NCI-H446 treated with DMSO at 0.1 percent for 48 hours (cell line): ENCODE results near the gene CALML4.
"Not testable (repeated sequence)": the region's sequence is repeated elsewhere in the genome, so short reads cannot be mapped to it uniquely, and the experiment has no call there.

Experiments used
- DNase-seq: peaks from one replicate; lab custom pipeline; 2025; lab: John Stamatoyannopoulos, UW

The CALML4 gene

GRCh38 chr15:68190048-68190447, 15.1 kb downstream of the CALML4 start:
- no peak for DNase-seq

DNA sequence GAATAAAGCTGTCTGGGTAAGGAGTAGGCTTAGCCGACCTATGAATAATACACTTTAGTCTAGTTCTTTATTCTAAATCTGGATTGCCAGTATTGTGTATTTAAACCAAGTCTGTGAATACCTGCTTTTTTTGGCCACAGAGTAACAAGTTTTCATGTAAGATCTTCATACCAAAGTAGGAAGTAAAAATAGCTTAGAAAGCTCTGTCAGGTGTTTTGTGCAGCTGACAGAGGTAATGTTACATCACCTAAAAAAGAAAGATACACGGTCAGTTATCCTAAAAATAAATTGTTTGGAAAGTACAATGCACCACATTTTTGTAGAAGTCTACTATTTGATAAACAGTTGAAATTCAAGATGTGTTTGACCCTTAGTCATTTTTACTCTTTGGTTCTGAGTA, 16.5 kb downstream of the CALML4 start:
- no peak for DNase-seq

- DNase-seq, result peak; percentile 88
Measured at GRCh38 chr15:68187559-68187958, 17.6 kb downstream of the CALML4 start.

GRCh38 chr15:68186671-68187397, 18.3 kb downstream of the CALML4 start:
- DNase-seq, result peak; percentile 56

DNA sequence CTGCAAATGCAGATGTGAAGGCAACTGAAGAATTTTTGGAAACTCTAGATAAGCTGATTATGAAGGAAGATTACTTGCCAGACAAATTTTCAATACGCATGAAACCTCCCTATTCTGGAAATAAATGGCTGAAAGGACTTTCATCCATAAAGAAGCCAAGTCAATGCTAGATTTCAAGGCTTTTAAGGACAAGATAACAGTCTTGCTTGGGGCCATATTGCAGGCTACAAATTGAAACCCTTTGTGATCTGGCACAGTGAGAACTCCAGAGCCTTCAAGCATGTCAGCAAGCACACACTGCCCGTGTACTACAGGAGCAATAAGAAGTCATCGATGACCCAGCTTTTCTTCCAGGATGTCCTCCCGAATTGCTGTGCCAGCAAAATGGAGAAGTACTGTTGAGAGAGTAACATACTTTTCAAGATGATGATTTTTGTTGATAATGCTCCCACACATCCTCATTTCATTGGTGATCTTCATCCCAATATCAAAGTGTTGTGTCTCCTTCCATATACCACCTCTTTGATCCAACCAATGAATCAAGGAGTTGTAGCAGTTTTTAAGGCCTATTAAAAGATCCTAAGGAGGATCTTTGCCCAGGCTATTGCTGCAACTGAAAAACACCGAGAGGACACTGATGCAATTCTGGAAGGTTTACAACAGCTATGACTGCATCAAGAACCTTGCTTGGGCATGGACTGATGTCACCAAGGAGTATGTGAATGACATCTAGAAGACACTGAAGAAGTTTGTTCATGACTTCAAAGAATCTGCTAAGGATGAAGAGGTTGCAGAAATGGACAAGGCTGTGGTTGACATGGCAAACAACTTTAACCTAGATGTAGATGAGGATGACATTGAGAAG, 20.3 kb downstream of the CALML4 start:
- DNase-seq, result no peak

GRCh38 chr15:68183616-68184315, 21.4 kb downstream of the CALML4 start:
- no peak for DNase-seq

DNA sequence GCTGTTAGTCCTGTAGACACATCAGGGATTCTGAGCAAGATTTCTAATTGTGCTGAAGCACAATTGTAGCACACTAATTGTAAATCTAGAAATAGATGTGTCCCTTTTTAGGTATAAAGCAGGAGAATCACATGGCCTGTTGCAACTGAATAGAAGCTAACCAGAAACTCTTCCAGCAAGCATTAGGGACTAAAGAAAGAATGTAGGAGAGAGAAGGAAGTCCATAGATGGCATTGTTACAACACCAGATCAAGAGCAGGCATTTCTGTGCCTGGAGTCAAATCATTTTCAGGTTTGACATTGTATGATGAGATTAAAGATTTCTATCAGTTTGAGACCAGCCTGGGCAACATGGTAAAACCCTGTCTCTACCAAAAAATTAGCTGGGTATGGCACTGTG, 27.4 kb downstream of the CALML4 start:
- DNase-seq, result no peak

DNA sequence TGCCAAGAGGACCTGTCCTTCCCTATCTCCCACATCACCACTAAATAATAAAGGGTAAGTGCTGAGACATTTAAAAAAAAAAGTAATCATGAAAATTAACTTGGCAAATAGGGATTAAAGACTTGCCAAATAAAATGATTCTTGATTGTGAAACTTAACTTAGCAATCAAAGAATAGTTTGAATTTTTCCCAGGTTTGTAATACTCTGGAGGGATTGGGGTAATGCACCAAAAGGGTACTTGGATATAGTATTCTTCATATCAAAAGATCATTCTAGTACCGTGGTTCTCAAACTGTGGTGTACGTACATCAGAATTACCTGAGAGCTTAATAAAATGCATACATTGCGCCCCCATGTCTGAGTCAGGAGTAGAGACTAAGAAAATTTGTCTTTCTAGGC, 28.5 kb downstream of the CALML4 start:
- no peak for DNase-seq

GRCh38 chr15:68175526-68175925, 29.6 kb downstream of the CALML4 start:
- DNase-seq, result no peak

DNA sequence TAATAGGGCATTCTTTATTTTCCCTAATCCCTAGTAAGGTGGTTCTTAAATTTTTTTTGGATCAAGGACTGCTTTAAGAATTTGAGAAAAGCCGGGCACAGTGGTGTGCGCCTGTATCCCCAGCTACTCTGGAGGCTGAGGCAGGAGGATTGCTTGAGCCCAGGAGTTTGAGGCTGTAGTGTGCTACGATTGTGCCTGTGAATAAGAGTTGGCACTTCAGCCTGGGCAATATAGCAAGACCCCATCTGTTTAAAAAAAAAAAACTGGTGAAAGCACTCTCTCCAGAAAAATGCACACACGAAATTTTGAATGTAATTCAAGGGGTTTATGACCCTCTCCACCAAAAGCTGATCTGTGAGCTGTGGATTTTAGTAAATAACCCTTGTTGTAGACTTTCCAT, 32.0 kb downstream of the CALML4 start:
- no peak for DNase-seq

DNA sequence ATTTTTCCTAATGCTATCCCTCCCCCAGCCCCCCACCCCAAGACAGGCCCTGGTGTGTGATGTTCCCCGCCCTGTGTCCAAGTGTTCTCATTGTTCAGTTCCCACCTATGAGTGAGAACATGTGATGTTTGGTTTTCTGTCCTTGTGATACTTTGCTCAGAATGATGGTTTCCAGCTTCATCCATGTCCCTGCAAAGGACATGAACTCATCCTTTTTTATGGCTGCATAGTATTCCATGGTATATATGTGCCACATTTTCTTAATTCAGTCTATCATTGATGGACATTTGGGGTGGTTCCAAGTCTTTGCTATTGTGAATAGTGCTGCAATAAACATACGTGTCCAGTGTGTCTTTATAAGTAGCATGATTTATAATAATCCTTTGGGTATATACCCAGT, 33.1 kb downstream of the CALML4 start:
- DNase-seq, result not testable (repeated sequence)

DNA sequence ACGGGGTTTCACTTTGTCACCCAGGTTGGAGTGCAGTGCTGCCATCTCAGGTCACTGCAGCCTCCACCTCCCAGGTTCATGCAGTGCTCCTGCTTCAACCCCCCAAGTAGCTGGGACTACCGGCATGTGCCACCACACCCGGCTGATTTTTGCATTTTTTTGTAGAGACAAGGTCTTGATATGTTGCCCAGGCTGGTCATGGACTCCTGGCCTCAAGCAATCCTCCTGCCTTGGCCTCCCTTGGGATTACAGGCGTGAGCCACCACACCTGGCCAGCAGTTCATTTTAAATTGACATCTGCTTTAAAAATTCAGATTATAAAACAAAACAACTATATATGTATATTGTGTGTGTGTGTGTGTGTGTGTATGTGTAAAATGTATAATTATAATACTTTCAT, 38.3 kb downstream of the CALML4 start:
- DNase-seq, result no peak

- no peak for DNase-seq
Measured at GRCh38 chr15:68163191-68163590, 41.9 kb downstream of the CALML4 start.

- DNase-seq, result no peak
Measured at GRCh38 chr15:68158046-68158628, 47.0 kb downstream of the CALML4 start.

DNA sequence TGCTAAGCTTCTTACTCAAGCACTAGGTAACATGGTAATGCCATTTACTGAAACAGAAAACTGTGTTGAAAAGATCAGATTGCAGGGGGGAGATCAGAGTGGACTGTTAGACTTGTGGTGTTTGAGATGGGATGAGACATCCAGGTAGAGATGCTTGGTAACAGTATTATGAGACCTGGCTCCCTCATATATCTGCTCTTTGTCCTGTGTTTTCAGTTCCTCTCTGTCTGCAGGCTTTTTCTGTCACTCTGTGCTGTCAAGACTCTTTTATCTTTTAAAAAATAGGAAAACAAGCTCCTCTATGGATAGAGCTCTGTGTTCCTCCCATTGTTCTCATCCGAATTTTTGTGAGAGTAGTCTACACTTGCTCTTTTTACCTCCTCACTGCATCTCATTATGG, 48.1 kb downstream of the CALML4 start:
- DNase-seq, result no peak

GRCh38 chr15:68154923-68155559, 50.1 kb downstream of the CALML4 start:
- peak; percentile 44 for DNase-seq

DNA sequence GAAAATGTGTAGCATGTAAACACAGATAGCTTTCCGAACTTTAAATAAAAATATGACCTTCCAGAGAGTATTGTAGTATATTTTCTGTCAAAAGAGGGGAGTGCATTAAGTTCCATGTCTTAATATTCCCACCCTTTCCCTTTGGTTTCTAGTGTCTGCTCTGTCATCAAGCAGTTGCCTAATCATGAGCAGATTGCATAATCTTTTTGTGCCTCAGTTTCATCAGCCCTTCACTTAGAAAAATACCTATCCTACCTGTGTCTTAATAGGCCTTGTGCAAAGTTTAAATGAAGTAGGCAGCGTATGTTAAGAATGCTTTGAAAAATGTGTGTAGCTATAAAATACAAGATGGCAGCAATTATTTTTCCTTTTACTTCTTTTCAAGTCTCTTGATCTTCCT, 52.8 kb downstream of the CALML4 start:
- no peak for DNase-seq

- DNase-seq, result no peak
Measured at GRCh38 chr15:68151277-68151676, 53.9 kb downstream of the CALML4 start.

GRCh38 chr15:68150187-68150586, 54.9 kb downstream of the CALML4 start:
- DNase-seq, result no peak

GRCh38 chr15:68149059-68149458, 56.1 kb downstream of the CALML4 start:
- no peak for DNase-seq

DNA sequence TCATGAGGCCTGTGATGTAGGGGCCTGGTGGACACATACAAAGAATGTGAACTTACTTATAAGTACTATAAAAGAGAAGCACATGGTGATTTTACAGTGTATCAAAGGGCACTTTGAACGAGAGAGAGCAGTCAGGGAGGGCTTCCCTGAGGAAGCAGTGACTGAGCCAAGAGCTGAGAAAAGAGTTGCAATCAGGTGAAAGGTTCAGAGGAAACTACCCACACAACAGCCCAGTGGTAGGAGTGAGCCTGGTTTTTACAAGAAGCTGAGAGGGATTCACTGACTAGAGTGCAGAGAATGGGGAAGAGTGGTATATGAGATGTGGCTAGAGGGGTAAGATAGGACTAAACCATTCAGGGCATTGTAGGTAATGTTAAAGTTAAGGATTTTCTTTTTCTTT, 57.1 kb downstream of the CALML4 start:
- no peak for DNase-seq

DNA sequence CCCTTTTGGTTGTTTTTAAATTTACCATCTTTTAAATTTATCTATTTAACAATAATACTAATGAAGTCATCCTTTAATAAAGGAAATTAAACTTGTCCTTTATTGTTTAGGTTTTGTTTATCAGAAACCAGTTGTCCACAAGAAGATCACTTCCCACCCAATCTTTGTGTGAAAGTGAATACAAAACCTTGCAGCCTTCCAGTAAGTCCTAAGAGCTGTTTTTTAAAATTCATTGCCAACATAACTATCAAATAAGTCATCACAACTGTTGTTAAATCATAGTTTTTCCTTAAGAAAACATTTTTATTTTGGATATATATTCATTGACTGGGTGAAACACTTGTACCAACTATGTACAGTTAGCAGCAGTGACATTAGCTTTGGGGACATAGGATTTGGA, 59.4 kb downstream of the CALML4 start:
- no peak for DNase-seq
